ENCODE data around the gene ABCB10.

DNA sequence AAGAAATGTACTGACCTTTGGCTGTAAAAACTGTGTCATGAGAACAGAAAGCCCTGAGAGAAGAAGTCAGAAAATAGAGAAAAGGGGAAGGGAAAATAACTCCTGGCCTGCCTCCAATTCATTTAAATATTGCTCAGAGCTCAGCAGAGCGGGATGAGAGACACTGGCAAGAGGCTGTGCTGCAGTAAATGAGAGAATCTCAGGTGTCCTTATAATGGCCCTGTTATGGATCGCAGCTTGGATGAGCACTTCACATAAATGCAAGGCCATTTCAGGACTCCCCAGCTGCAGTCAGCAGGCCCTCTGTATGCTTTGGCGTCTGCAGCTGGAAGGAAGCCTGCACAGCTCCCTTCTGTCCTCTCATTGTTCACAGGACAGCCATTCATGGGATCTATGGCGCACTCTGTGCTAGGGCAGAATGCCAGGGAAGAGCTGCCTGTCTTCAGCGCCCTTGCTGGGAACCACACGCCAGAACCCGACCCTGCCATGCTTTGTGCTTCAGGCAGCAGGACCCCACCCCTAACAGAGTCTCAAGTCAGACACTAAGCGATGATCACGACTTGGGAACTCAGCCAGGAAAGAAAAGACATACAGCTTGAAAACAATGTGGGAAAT lies 20.7 kb upstream of the ABCB10 start:
- TF ChIP-seq CTCF (conservative IDR thresholded peaks at IDR 0.05 in 1 of 2, IDR thresholded peaks at IDR 0.05 in 1 of 2; ENCODE audit: extremely low read depth in 1 of 2, insufficient read depth in 1 of 2, low read depth in 1 of 2, low read length in 2 of 2) (no peak), EZH2 (IDR thresholded peaks at IDR 0.05; ENCODE audit: borderline replicate concordance, low read length) (no peak)
